Kidney epithelial cell (primary cell): ENCODE results near the gene CENPO. TPM values are rescaled to one million over a fixed set of nuclear protein-coding genes. Genes with fewer than 3 reads are reported as not detected.

Source experiments
- DNase-seq: peaks from one replicate; pipeline ENCODE4 v3.0.0-alpha.2; 2010; ENCODE audit warnings: low read depth
- H3K27me3 ChIP-seq: 2 replicates; pipeline ENCODE4 v1.6.0; 2011; ENCODE audit warnings: low read length; ENCODE audit not compliant: control insufficient read depth, insufficient read depth
- H3K36me3 ChIP-seq: 2 replicates; pipeline ENCODE4 v1.5.1; 2011; ENCODE audit warnings: low read length; ENCODE audit not compliant: control insufficient read depth, insufficient read depth
- H3K4me3 ChIP-seq: 2 replicates; pipeline ENCODE4 v1.5.1; 2011; ENCODE audit warnings: low read depth, mild to moderate bottlenecking, control low read depth, low read length
- CTCF ChIP-seq: IDR thresholded peaks from 2 replicates; pipeline ENCODE4 v1.5.1; 2011; ENCODE audit warnings: mild to moderate bottlenecking, moderate library complexity, low read length, control low read depth, inconsistent platforms; ENCODE audit not compliant: insufficient read depth, poor library complexity, severe bottlenecking
- total RNA-seq: library from RNA; depleted of rRNA; stranded (reverse); fragments of >200 nt; gene quantifications from 2 replicates; pipeline ENCODE4 v1.2.3, GENCODE V29; 2015

CENPO gene
- total RNA-seq, 1 donor from 2014 or later: 10.9 TPM

GRCh38 chr2:24749069-24749691 is 44.0 kb upstream of the CENPO start:
- H3K27me3 ChIP-seq: no peaks in the 10 kb centered on the region
- no peak for TF ChIP-seq CTCF
- DNase-seq: no peak
- H3K4me3 ChIP-seq: no peak overlapping the region
- no peaks in the 10 kb centered on the region for H3K36me3 ChIP-seq

- H3K36me3 ChIP-seq: no peaks in the 10 kb centered on the region
- DNase-seq: no peak
- no peaks in the 10 kb centered on the region for H3K27me3 ChIP-seq
- TF ChIP-seq CTCF: no peak
- H3K4me3 ChIP-seq: no peak overlapping the region
Measured at GRCh38 chr2:24754985-24755705, 38.1 kb upstream of the CENPO start.

- Histone ChIP-seq H3K36me3 (no peaks in the 10 kb centered on the region), H3K4me3 (no peak overlapping the region), H3K27me3 (no peaks in the 10 kb centered on the region)
- TF ChIP-seq CTCF: no peak
- DNase-seq: no peak
Measured at GRCh38 chr2:24756789-24757188, 36.4 kb upstream of the CENPO start.

- no peaks in the 10 kb centered on the region for H3K27me3 ChIP-seq
- no peak for TF ChIP-seq CTCF
- DNase-seq: no peak
- H3K4me3 ChIP-seq: no peak overlapping the region
- H3K36me3 ChIP-seq: no peaks in the 10 kb centered on the region
Measured at GRCh38 chr2:24761866-24762265, 31.4 kb upstream of the CENPO start.

GRCh38 chr2:24762518-24762917 is 30.7 kb upstream of the CENPO start:
- Histone ChIP-seq H3K36me3 (no peaks in the 10 kb centered on the region), H3K27me3 (no peaks in the 10 kb centered on the region), H3K4me3 (no peak overlapping the region)
- no peak for TF ChIP-seq CTCF
- no peak for DNase-seq

GRCh38 chr2:24763843-24764242 is 29.4 kb upstream of the CENPO start:
- DNase-seq: no peak
- Histone ChIP-seq H3K4me3 (no peak overlapping the region), H3K27me3 (no peaks in the 10 kb centered on the region), H3K36me3 (no peaks in the 10 kb centered on the region)
- TF ChIP-seq CTCF: no peak
